Superior temporal gyrus (tissue), 1 donor: ENCODE data around the gene FPR1.
A peak's percentile ranks its signal among the peaks of the same experiment; 100 is the strongest.
"Not testable (repeated sequence)": the region's sequence is repeated elsewhere in the genome, so short reads cannot be mapped to it uniquely, and the experiment has no call there.

Experiments used
- DNase-seq: peaks from one replicate; pipeline ENCODE4 v3.0.0-alpha.2; 2016; ENCODE audit errors: extremely low spot score

Gene FPR1

DNA sequence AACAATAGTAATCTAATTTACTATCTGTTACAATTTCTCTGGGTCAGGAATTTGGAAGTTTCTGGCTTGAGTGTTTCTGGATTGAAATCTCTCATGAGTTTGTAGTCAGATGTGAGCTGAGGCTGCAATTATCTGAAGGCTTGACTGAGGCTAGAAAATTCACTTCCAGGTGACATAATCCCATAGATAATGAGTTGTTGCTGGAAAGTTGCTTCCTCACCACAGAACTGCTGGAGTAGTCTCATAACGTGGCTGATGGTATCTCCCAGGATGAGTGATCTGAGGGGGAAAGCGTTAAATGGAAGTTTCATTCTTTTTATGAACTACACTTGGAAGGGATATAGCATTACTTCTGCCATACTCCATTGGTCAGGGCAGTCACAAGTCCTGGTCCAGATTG is 28.0 kb upstream of the FPR1 start:
- no peak for DNase-seq

DNA sequence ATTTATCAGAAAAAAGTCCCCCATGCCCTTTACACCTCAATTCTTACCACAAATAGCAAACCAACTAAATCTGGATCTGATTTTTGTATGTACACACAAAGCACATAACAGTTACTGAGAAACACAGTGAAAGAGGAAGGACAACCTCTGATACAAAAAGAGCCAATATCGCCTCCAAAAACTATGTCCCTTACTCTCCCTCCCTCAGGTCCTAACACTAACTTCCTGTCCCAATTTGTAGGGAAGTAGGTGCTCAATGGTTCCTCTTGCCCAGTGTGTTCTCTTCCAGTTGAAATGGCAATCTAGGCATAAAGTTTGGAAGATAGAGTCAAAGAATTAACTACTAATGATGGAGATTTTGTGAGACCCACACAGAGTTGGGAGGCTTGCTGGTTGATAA is 27.5 kb upstream of the FPR1 start:
- DNase-seq = no peak

DNA sequence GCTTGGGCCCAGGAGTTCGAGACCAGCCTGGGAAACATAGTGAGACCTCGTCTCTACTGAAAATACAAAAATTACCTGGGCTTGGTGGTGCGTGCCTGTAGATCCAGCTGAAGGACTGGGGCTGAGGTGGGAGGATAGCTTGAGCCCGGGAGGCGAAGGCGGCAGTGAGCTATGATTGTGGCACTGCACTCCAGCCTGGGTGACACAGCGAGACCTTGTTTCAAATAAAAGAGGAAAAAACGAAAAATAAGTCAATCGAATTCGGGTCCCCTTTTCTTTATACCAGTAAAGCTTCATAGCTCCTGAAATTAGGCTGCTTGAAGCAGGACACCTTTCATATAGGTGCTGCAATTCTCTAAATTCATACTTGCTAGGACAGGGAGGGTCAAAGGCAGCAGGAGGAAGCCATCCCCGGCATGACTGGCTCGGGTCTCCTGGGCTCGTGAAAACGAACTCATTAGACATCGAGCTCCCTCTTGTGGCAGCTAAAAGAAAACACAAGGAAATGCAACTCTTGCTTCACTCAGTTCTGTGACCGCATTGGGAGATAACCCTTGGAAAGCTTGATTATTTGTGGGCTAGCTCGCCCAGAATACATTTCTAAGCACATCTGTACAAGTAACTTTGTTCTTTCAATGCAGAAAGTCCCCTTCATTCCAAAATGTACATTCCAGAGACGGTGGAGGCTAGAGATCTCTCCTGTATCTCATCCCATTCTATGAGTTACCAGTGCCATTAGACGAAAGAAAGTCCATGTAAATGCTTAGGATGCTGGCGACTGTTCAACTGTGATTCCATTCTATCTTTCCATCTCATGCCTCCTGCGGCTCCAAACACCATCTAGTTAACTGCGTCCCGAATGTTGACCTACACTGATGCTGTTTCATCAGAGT is 26.1 kb upstream of the FPR1 start:
- DNase-seq = peak; percentile 93

DNA sequence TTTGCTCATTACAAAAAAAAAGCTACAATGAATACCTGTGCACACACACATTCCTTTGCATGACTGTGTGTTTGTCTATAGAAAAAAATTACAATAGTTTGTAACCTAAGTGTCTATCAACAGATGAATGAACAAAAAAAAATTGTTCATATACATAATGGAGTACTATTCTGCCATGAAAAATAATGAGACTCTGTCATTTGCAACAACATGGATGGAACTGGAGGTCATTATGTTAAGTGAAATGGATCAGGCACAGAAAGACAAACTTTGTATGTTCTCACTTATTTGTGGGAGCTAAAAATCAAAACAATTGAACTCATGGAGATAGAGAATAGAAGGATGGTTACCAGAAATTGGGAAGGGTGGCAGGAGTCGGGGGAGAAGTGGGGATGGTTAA is 24.9 kb upstream of the FPR1 start:
- not testable (repeated sequence) for DNase-seq

DNA sequence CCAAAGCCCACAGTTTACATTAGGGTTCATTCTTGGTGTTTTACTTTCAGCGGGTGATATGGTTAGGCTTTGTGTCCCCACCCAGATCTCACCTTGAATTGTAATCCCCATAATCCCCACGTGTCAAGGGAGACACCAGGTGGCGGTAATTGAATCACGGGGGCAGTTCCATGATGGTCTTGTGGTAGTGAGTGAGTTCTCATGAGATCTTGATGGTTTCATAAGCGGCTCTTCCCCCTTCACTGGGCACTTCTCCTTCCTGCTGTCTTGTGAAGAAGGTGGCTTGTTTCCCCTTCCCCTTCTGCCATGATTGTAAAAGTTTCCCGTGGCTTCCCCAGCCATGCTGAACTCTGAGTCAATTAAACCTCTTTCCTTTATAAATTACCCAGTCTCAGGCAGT is 21.3 kb upstream of the FPR1 start:
- DNase-seq = no peak

DNA sequence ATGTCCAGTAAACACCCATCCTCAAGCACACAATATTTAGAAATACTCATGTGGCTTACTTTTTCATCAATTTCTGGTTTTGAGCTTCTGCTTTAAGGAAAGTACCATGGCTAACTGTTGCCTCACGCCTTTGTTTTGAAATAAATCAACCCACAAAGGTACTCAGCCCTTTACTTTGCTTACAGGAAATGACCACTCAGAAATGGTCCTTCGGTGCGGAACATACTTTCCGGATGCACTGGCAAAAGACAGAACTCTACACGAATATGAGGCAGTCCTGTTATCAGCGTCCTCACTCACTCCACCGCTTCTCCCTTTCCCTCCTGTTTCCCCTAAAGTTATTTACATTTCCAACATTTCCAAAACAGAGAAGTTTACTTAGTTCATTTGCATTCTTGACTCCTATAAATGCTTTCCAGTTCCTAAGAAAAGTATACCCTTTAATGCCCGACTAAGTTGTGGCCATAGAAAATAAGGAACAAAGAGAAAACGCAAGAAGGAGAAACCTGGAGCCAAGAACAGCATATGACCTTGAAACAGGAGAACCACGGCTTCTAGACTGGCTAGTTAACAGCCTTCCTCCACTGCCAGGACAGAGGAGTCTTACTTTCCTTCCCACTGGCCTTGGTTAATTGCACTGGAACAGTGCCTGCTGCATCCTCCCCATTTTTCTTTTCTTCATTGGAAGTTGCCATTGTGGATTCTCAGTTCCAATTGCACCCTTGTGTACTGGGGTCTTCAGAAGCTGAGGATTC is 19.9 kb upstream of the FPR1 start:
- DNase-seq = no peak

DNA sequence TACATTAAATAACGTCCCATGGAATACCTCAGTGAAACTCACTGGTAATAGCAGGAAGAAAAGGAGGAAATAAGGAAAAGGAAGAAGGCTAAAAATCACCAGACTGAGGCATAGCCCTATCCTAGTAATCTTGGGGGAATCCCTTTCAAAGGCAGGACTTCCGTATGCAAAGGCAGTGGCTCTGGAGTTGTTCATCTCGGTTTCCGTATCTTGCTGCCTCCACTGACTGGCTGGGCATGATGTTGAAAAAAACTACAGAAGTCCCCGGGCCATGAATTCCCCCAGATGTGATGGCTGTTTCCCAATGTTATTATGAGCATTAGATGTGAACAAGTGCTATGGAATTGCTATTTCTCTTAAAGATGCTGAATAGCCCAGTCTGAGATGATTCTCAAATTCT is 14.8 kb upstream of the FPR1 start:
- no peak for DNase-seq

DNA sequence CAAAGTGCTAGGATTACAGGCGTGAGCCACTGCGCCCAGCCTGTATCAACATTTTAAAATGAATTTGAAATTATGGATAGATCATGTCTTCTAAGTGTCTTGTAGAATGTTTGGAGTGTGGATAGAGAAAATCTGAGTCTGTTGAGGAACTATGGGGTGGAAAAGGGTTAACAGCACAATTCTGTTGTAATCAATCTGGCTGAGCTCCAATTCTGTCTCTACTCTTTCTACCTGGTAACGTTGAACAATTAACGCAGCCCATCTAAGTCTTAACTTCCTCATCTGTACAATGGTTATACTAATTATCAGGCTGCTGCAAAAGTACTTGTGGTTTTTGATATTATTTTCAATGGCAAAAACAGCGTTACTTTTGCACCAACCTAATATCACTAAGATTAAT is 13.4 kb upstream of the FPR1 start:
- no peak for DNase-seq

DNA sequence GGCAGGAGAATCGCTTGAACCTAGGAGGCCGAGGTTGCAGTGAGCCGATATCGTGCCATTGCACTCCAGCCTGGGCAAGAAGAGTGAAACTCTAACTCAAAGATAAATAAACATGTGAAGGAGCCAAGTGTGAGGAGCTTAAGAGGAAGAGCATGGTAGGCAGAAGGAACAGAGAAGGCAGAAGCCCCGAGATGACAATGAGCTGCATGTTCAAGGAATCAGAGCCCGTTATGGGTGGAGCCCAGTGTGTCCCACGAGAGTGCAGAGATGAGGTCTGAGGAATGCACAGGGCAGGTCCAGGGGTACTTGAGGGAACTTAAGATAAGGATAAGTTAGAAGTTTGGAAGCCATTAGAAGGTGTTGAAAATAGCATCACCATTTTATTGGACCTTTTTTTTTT is 10.0 kb upstream of the FPR1 start:
- DNase-seq = no peak

DNA sequence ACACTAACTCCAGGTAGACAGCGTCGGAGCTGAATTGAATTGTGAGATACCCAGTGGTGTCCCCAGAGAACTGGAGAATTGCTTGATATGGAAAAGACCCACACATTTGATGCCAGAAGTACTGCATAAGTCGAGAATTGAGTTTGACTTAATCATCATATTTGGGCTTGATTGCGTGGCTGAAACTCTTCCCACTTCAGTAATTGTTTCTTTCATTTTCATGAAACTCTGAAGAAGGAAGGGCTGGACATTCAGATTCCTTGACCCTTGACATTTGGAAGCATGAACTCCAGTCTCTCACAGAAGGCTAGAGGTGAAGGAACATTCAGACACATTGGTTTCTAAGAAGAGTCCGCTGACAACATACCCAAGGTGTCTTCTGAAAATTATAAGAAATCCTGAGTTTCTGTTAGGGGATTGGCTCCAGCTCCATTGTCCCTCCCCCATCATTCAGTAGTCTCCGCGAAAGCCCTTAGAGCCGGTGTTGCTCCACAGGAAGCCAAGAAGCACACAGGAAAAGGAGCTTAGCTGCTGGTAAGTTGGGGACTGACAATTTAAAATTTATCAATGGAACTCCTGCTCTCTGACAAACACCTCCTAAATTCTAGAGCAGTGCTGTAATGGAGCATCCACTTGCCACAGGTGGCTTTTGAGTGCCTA is 9.1 kb upstream of the FPR1 start, which contains the start of gene FPR2:
TSS of gene FPR2 (plus strand) at position 484 of the 660 bp plus-strand sequence. CDS start 7,479 bp downstream, outside the sequence.
- no peak for DNase-seq

DNA sequence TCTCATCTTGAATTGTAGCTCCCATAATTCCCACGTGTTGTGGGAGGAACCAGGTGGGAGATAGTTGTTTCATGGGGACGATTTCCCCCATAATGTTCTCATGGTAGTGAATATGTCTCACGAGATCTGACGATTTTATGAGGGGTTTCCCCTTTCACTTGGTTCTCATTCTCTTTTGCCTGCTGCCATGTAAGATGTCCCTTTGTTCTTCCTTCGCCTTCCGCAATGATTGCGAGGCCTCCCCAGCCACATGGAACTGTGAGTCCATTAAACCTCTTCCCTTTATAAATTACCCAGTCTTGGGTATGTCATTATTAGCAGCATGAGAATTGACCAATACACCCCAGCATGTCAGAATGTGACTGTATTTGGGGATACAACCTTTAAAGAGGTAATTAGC is 3.9 kb upstream of the FPR1 start:
- DNase-seq = no peak

DNA sequence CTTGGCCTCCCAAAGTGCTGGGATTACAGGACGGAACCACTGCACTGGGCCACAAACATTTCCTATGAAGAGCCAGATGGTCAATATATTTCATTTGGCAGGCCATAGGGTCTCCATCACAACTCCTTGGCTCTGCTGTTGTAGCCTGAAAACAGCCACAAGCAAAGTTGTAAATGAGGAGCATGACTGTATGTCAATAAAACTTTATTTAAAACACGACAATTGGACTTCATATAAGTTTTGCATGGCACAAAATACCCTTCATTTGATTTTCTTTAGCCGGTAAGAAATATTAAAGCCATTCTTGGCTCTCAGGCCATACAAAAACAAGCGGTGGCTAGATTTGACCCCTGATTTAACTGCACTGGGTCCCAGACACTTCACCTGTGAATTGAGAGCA is 3.1 kb upstream of the FPR1 start:
- DNase-seq = no peak

DNA sequence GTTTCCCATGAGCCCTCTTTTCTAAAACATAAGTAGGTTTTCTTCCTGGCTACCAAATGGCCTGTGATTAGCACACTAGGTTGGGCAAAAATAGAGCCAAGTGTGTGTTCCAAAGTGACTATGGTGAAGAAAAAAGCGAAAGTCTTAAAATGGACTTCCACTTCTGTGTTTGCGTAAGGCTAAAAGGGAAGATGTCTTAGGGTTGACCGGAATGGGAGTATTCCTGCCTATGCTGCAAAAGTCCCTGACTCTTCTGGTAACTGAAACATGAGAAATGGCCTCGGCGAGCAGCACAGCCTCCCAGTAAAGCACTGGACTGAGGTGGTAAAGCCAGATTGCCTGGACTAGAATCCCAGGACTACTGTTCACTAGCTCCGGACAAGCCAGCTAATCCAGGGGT is 2.4 kb upstream of the FPR1 start:
- peak; percentile 17 for DNase-seq

DNA sequence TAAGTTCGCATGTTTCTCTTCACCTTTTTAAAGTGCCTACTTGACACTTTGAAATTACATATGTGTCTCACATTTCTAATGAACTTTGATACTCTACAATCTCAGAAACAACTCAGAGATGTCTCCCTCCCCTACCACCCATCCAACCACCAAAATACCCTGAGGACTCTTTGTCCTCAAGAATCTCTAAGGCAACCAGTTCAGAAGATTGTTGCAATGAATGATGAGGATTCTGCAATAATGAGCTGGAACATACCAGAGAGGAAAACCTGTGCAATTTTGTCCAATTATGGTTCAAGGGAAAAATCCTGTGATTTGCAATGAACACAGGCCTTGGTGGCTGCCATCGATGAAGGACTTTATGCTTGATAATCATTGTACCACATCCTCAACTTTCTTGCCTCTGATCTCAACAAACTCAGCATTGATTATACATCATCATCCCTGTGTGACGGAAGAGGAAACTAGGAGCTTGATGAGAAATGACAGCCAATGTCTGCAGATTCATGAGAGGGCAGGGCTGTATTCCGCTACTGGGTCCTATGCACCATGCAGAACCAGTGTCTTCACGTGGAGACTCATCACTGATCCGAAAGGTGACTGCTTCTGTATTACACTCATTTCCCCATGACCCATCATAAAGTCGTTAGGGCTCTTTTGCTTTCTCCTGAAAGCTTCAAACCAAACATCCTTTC is 1.1 kb downstream of the FPR1 start:
- no peak for DNase-seq

DNA sequence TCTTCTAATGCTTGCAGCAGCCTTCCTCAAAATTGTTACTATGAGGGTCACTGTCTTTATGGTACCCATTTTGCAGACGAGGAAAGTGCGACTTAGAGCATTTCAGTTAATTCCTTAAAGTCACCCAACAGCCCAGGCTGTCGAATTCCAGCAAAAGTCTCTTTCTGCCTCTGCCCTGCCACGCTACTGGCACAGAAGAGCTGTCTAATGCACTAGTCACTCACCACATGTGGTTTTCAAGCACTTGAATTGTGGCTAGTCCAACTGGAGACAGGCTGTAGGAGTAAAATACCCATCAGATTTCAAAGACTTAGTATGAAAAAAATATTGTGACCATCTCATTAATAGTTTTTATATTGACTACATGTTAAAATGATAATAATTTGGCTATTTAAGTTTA is 1.7 kb downstream of the FPR1 start:
- DNase-seq = no peak

DNA sequence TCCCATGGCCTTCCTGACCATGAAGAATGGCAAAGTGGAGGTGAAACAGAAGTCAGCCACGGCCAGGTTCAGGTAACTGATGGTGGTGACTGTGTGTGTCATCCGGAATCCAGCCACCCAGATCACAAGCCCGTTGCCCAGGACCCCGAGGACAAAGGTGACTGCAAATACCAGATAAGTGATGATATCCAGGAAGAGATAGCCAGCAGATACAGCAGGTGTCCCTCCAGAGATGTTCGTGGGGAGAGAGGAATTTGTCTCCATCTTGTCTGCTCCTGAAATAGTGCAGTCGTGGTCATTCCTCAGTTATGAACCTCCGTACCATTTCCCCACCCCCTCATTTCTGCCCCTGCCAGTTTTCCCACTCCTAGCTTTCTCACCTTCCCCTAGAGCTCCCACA is 4.9 kb downstream of the FPR1 start:
- no peak for DNase-seq

DNA sequence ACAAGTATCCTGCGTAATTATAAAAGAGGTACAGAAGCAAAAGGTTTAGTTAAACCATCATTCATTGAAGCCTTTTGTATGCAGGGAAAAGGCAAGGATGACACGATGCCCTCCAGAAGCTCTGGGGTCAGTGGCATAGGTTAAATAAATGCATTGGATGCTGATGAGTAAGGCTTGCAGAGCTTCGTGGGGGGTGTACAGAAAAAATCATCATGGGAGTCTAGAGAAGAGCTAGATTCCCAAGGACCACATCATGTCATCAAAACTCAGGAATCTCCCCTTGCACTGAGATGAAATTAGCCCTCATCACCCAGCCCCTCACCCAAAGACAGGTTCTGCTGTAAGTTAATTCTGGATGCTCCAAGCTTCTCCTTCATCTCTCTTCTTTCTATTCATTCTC is 8.3 kb downstream of the FPR1 start:
- no peak for DNase-seq

DNA sequence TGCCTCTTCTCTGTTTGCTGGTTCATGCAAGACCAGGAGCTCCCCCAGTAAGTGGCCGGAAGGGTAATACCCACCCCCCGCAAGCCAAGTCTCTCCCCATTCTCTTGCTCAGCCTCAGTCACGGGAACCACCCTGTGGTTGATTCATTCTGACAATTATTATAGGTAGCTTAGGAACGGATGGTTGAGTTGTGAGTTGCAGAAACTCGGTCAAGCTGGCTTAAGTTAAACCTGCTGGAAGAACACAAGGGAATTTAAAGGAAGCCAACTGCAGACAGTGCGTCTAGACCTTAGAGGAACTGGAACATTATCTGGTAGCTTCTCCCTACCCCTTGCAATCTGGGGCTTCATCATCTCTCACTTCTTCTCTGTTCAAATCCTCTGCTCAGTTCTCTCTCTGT is 8.9 kb downstream of the FPR1 start:
- DNase-seq = no peak

DNA sequence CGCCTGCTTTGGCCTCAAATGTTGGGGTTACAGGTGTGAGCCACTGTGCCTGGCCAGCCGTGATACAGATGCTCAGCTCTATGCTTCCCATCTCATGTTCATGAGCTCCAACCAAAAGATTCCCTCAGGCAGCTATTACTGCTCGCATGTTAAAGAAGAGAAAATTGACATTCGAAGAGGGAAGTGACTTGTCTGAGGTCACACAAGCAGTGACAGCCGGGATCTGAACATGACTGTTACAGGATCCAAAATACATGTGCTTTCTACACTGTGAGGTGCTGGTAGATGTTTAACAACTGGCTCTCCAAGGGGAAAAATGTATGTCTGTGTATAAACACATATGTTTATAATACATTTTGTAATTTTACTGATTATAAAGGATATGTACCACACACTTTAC is 11.3 kb downstream of the FPR1 start:
- no peak for DNase-seq

DNA sequence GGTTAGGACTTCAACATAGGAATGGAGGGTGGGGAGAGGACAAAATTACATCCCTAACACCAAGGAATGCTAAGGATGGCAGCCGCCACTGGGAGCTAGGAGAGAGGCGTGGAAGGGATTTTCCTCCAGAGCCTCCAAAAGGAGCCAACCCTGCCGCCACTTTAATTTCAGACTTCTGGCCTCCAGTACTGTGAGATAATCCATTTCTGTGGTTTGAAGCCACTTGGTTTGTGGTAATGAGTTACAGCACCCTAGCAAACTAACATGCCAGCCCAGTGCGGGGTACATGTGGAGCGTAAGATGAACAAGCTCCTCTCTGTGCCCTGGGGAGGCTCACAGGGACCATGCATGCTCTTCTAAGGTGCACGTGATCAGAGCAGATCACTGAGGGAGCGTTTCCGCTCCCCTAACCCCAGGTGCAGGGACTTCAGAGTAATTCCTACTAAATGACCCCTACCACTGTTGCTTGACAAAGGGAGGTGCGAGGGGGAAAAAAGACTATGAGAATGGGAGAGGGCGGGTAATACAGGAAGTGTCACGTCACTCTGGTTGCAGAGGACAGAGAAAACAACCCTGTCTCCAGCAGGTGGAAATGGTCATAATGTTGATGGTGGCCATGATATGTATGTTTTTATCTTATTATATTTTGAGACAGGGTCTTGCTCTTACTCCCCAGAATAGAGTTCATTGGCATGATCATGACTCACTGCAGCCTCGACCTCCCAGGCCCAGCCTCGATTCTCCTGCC is 12.0 kb downstream of the FPR1 start:
- DNase-seq = no peak

DNA sequence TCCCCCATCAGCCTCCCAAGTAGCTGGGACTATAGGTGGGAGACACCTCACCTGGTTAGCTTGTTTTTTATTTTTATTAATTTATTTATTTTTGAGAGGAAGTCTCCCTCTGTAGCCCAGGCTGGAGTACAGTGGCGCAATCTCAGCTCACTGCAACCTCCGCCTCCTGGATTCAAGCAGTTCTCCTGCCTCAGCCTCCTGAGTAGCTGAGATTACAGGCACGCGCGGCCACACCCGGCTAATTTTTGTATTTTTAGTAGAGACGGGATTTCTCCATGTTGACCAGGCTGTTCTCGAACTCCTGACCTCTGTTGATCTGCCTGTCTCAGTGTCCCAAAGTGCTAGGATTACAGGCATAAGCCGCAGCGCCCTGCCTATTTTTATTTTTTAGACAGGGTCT is 13.2 kb downstream of the FPR1 start:
- not testable (repeated sequence) for DNase-seq
